ENCODE measurements around the gene PLCXD1.
"Not testable (repeated sequence)": the region's sequence is repeated elsewhere in the genome, so short reads cannot be mapped to it uniquely, and the experiment has no call there.

Gene PLCXD1

DNA sequence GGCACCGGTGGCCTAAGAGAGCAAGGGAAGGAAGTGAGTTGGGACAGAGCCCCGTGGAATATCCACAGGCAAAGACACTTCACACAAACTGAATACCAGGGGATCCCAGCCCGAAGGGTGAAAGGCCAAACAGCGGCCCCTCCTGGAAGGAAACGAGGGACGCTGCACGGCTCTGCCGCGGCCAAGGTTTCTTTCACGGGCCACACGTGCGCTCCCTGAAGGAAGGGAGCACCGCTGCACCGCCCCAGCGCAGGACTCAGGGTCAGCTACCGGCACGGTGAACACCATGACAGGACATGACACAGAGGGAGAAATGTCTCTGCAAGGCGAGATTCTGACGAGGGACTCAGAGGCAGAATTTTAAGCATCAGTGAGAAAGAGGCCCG lies 69.0 kb downstream of the PLCXD1 start:
- H3K4me3 ChIP-seq (ENCODE audit: low read length): no peak overlapping the region
- TF ChIP-seq, protein P1, sequence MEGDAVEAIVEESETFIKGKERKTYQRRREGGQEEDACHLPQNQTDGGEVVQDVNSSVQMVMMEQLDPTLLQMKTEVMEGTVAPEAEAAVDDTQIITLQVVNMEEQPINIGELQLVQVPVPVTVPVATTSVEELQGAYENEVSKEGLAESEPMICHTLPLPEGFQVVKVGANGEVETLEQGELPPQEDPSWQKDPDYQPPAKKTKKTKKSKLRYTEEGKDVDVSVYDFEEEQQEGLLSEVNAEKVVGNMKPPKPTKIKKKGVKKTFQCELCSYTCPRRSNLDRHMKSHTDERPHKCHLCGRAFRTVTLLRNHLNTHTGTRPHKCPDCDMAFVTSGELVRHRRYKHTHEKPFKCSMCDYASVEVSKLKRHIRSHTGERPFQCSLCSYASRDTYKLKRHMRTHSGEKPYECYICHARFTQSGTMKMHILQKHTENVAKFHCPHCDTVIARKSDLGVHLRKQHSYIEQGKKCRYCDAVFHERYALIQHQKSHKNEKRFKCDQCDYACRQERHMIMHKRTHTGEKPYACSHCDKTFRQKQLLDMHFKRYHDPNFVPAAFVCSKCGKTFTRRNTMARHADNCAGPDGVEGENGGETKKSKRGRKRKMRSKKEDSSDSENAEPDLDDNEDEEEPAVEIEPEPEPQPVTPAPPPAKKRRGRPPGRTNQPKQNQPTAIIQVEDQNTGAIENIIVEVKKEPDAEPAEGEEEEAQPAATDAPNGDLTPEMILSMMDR (IDR thresholded peaks at IDR 0.05; ENCODE audit: insufficient read depth, low read depth, low read length, missing control alignments): no peak
- DNase-seq (ENCODE audit: low read depth): no peak

DNA sequence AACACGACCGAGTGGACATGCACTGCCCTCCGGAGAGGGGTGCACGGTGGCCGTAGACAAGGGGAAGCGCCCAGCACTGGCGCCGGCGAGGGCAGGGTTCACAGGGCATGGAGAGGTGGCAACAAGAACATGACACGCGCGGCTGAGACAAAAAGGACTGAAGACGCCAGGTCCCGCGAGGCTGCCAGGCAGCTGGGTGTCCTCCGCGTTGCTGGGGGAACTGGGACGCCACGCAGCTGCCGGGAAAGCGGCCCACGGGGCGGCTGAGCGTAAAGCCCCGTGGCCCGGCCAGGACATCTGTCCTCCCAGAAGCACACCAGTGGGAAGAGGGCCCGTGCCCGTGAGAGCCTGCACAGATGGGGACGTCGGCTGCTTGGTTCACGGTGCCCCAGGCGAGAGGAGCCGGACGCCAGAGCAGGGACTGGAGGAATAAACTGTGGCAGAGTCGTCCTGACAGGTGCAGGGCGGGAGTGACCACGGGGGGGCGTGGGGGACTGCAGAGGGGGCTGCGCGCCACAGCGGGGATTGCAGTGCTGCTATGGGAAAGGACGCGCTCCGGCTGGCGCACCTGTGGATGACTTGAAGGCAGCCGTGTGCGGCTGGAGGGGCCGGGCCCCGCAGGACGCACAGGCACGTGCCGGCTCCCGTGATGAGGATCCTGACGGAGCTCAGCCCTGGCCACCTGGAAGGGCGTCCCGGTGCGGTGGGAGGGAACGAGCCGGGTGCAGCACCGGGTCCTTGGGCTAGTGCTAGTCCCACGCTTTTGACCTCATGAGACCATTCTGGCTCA lies 69.5 kb downstream of the PLCXD1 start:
- no peak overlapping the region for H3K4me3 ChIP-seq (ENCODE audit: low read length)
- no peak for DNase-seq (ENCODE audit: low read depth)
- TF ChIP-seq, protein P1 (IDR thresholded peaks at IDR 0.05; ENCODE audit: insufficient read depth, low read depth, low read length, missing control alignments): no peak

DNA sequence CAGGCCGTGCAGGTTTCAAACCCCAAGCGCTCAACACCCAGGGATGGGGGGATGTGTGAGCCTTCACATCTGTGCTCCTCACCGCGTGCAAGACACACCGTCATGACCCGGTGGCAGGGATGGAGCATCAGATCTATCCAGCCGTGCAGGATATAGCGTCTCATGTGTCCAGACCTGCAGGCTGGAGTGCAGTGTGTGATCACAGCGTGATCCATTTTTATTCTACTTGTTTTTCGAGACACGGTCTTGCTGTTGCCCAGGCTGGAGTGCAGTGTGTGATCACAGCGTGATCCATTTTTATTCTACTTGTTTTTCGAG lies 70.1 kb downstream of the PLCXD1 start:
- DNase-seq (ENCODE audit: low read depth); H3K4me3 ChIP-seq (ENCODE audit: low read length): not testable (repeated sequence)

DNA sequence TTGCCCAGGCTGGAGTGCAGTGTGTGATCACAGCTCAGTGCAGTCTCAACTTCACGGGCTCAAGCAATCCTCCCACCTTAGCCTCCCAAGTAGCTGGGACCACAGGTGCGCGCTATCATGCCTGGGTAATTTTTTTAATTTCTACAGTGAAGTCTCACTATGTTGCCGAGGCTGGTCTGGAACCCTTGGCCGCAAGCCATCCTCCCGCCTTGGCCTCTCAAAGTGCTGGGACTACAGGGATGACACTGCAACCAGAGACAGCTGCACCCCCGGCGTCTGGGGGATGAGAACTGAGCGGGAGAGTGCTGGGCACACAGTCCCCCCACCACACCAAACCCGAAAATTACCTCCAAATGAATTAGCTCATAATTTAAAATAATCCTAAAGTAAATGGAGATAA lies 70.6 kb downstream of the PLCXD1 start:
- no peak for DNase-seq (ENCODE audit: low read depth)
- no peak overlapping the region for H3K4me3 ChIP-seq (ENCODE audit: low read length)
- TF ChIP-seq, protein P1 (IDR thresholded peaks at IDR 0.05; ENCODE audit: insufficient read depth, low read depth, low read length, missing control alignments): no peak

DNA sequence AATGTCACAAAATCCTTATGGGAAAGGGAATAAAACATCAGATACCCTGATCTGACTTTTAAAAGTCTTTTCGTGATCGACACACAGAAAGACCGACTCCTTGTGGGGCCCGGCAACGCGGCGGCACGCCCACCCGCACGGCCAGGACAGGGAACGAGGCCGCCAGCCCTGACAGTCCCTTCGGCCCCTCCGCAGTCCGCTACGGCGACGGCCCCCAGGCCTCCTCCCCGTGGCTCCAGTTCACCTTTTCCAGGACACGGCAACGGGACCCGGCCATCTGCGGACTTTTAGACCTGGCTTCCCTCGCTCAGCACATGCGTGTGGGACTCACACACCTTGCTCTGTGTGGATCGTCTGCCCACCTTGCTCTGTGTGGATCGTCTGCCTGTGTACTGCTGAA lies 71.0 kb downstream of the PLCXD1 start:
- TF ChIP-seq, protein P1 (IDR thresholded peaks at IDR 0.05; ENCODE audit: insufficient read depth, low read depth, low read length, missing control alignments): no peak
- no peak for DNase-seq (ENCODE audit: low read depth)
- no peak overlapping the region for H3K4me3 ChIP-seq (ENCODE audit: low read length)

DNA sequence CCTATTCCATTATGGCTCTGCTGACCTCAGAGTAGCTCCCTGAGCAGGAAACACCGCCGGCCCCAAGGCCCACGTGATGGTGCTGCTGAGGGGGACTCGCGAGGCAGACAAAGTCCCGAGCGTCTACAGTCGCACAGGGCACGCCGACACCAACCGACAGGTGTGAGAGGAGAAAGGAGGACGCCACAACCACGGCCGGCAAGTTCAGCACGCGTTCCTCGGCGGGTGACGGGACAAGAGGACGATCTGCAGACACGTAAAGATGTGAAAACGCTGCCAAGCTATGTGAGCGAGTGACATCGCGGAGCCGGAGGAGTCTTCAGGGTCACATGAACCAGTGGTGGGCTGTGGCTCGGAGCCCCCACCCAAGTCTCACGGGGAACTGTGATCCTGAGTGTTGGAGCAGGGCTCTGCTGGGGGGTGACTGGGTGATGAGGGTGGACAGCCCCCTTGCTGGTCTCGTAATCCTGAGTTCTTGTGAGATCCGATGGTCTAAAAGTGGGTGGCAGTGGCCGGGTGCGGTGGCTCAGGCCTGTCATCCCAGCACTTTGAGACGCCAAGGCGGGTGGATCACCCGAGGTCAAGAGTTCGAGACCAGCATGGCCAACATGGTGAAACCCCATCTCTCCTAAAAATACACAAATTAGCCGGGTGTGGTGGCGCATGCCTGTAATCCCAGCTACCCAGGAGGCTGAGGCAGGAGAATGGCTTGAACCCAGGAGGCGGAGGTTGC lies 71.6 kb downstream of the PLCXD1 start:
- no peak overlapping the region for H3K4me3 ChIP-seq (ENCODE audit: low read length)
- DNase-seq (ENCODE audit: low read depth): no peak
- TF ChIP-seq, protein P1 (IDR thresholded peaks at IDR 0.05; ENCODE audit: insufficient read depth, low read depth, low read length, missing control alignments): no peak

Data from epithelial cell of esophagus (primary cell).